ENCODE results near the gene FOXP1. TPM values are rescaled to one million over a fixed set of nuclear protein-coding genes. Genes with fewer than 3 reads are reported as not detected.

The FOXP1 gene
- total and polyA plus RNA-seq, 2 experiments from 2014 or later, result 76.8 to 99.8 TPM

DNA sequence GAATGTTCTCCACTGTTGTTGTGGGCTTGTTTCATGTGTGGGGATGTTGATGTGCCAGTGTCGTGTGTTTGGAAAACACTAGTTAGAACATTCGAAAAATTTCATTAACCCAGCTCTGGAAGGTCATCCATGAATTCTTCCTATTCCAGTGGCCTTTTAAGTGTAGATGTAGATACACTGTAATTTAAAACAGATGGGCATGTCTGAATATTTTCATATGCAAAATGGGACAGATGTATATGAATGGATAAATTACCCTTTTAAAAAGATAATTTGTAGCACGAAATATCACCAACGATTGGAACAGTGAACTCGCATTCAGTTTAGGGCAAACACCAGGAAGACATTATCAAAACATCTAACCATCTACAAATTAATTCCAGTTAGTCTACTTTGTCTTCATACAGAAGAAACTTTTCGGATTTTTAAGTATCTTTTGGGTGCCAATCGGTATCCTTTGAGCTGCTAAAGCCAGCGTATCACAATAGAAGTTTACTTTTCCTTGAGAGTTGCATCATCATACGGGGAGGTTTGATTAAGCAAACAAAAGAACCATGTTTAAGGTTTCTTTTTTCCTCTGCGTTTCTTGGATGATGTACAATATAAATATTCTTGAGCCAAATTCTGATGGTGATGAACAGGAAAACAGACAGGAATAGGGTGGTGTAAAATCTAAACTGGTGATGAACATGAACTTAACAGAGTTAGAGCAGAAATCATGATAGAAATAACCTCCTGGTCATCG, 528.1 kb downstream of the FOXP1 start:
- TF ChIP-seq EZH2 (IDR thresholded peaks at IDR 0.05; ENCODE audit: borderline replicate concordance) (no peak), EZH2phosphoT487 (IDR thresholded peaks at IDR 0.05; ENCODE audit: low read depth, severe bottlenecking, unreplicated experiment) (no peak)
- TF ChIP-seq, protein P1, sequence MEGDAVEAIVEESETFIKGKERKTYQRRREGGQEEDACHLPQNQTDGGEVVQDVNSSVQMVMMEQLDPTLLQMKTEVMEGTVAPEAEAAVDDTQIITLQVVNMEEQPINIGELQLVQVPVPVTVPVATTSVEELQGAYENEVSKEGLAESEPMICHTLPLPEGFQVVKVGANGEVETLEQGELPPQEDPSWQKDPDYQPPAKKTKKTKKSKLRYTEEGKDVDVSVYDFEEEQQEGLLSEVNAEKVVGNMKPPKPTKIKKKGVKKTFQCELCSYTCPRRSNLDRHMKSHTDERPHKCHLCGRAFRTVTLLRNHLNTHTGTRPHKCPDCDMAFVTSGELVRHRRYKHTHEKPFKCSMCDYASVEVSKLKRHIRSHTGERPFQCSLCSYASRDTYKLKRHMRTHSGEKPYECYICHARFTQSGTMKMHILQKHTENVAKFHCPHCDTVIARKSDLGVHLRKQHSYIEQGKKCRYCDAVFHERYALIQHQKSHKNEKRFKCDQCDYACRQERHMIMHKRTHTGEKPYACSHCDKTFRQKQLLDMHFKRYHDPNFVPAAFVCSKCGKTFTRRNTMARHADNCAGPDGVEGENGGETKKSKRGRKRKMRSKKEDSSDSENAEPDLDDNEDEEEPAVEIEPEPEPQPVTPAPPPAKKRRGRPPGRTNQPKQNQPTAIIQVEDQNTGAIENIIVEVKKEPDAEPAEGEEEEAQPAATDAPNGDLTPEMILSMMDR (IDR thresholded peaks at IDR 0.05; ENCODE audit: poor library complexity), result no peak
- Histone ChIP-seq H2AFZ (no peak overlapping the region), H3K36me3 (replicated peaks; ENCODE audit: insufficient read depth, low read depth) (peaks cover 4% of the 10 kb centered on the region), H3K4me3 (no peak overlapping the region), H3K27ac (no peak overlapping the region), H4K20me1 (ENCODE audit: insufficient read depth, poor library complexity, severe bottlenecking) (peaks cover 19% of the 10 kb centered on the region), H3K9me3 (ENCODE audit: low read depth) (no peaks in the 10 kb centered on the region), H3K79me2 (peaks cover 91% of the 10 kb centered on the region), H3K9me2 (replicated peaks; ENCODE audit: insufficient read depth) (no peaks in the 10 kb centered on the region), H3K27me3 (no peaks in the 10 kb centered on the region), H3K4me1 (ENCODE audit: insufficient read depth) (peaks cover 31% of the 10 kb centered on the region), H3K4me2 (no peak overlapping the region)
- no peak for DNase-seq (ENCODE audit: low spot score)
- WGBS (ENCODE audit: low lambda C conversion rate, missing lambda C conversion rate), result 70% methylated on average over 11 of the region's 11 CpGs

GRCh38 chr3:71054312-71054711, 529.2 kb downstream of the FOXP1 start:
- Histone ChIP-seq H4K20me1 (ENCODE audit: insufficient read depth, poor library complexity, severe bottlenecking) (peaks cover 12% of the 10 kb centered on the region), H3K4me1 (ENCODE audit: insufficient read depth) (peaks cover 42% of the 10 kb centered on the region), H3K4me2 (no peak overlapping the region), H3K9me2 (replicated peaks; ENCODE audit: insufficient read depth) (no peaks in the 10 kb centered on the region), H3K36me3 (replicated peaks; ENCODE audit: insufficient read depth, low read depth) (peaks cover 4% of the 10 kb centered on the region), H3K27me3 (no peaks in the 10 kb centered on the region), H2AFZ (no peak overlapping the region), H3K27ac (no peak overlapping the region), H3K4me3 (no peak overlapping the region), H3K9me3 (ENCODE audit: low read depth) (no peaks in the 10 kb centered on the region), H3K79me2 (peaks cover 83% of the 10 kb centered on the region)
- 92% methylated on average over 5 of the region's 5 CpGs for WGBS (ENCODE audit: low lambda C conversion rate, missing lambda C conversion rate)
- TF ChIP-seq, protein P1 (IDR thresholded peaks at IDR 0.05; ENCODE audit: poor library complexity), result no peak
- TF ChIP-seq EZH2phosphoT487 (IDR thresholded peaks at IDR 0.05; ENCODE audit: low read depth, severe bottlenecking, unreplicated experiment) (no peak), EZH2 (IDR thresholded peaks at IDR 0.05; ENCODE audit: borderline replicate concordance) (no peak)
- no peak for DNase-seq (ENCODE audit: low spot score)

- Histone ChIP-seq H3K36me3 (replicated peaks; ENCODE audit: insufficient read depth, low read depth) (peaks cover 4% of the 10 kb centered on the region), H3K27ac (no peak overlapping the region), H2AFZ (no peak overlapping the region), H3K9me2 (replicated peaks; ENCODE audit: insufficient read depth) (no peaks in the 10 kb centered on the region), H3K27me3 (no peaks in the 10 kb centered on the region), H3K9me3 (ENCODE audit: low read depth) (no peaks in the 10 kb centered on the region), H3K4me1 (ENCODE audit: insufficient read depth) (peaks cover 50% of the 10 kb centered on the region), H4K20me1 (ENCODE audit: insufficient read depth, poor library complexity, severe bottlenecking) (peaks cover 12% of the 10 kb centered on the region), H3K4me2 (no peak overlapping the region), H3K4me3 (no peak overlapping the region), H3K79me2 (peaks cover 76% of the 10 kb centered on the region)
- no peak for TF ChIP-seq EZH2 (IDR thresholded peaks at IDR 0.05; ENCODE audit: borderline replicate concordance)
- TF ChIP-seq, protein P1 (IDR thresholded peaks at IDR 0.05; ENCODE audit: poor library complexity), result no peak
- TF ChIP-seq EZH2phosphoT487 (IDR thresholded peaks at IDR 0.05; ENCODE audit: low read depth, severe bottlenecking, unreplicated experiment), result no peak
- WGBS (ENCODE audit: low lambda C conversion rate, missing lambda C conversion rate), result 92% methylated on average over 4 of the region's 4 CpGs
- DNase-seq (ENCODE audit: low spot score), result no peak
These were observed 530.0 kb downstream of the FOXP1 start for GRCh38 chr3:71053495-71053894.
